ENCODE results near the gene VPS16. TPM values are rescaled to one million over a fixed set of nuclear protein-coding genes. Genes with fewer than 3 reads are reported as not detected.

Gene VPS16
- total RNA-seq, 1 experiment from 2014 or later = 46.6 TPM

- Mint-ChIP-seq H3K4me1 (ENCODE audit: low read depth, unreplicated experiment) (peaks cover 6% of the 10 kb centered on the region), H3K36me3 (ENCODE audit: insufficient read depth, unreplicated experiment) (peaks cover 7% of the 10 kb centered on the region), H3K4me3 (ENCODE audit: unreplicated experiment) (no peak overlapping the region), H3K27ac (ENCODE audit: unreplicated experiment) (no peak overlapping the region), H3K9me3 (ENCODE audit: unreplicated experiment) (no peaks in the 10 kb centered on the region), H3K27me3 (ENCODE audit: insufficient read depth, unreplicated experiment) (no peaks in the 10 kb centered on the region)
- Histone ChIP-seq H3K4me3 (ENCODE audit: low read depth, low read length) (no peak overlapping the region), H3K4me1 (peaks cover 3% of the 10 kb centered on the region; the same call in 1 of the 2 replicates), H3K27me3 (replicated peaks; ENCODE audit: control insufficient read depth, insufficient read depth, low read length) (no peaks in the 10 kb centered on the region), H3K9me3 (no peaks in the 10 kb centered on the region), H3K36me3 (ENCODE audit: control insufficient read depth, insufficient read depth, low read length) (no peaks in the 10 kb centered on the region)
- BruUV-seq (replicated peaks) = no TSS peak
- CTCF ChIA-PET = no interaction called here
- no peak for TF ChIP-seq CTCF (IDR thresholded peaks at IDR 0.05; ENCODE audit: insufficient read depth in 1 of 2, low read depth in 1 of 2, low read length in 1 of 2, severe bottlenecking in 1 of 2, unreplicated experiment in 1 of 2)
- DNase-seq = no peak
- intact Hi-C loops (cut with micrococcal nuclease; ENCODE audit: unreplicated experiment) = no loop called here
- POLR2A ChIA-PET = interaction anchor here (0.6 kb wide), 1 partner anchor 110 kb away, joined by 5 read pairs; no protein-coding TSS in a partner anchor
Measured at GRCh38 chr20:2865630-2866029, 25.1 kb downstream of the VPS16 start.

GRCh38 chr20:2866236-2866635 is 25.7 kb downstream of the VPS16 start:
- Mint-ChIP-seq H3K9me3 (ENCODE audit: unreplicated experiment) (no peaks in the 10 kb centered on the region), H3K36me3 (ENCODE audit: insufficient read depth, unreplicated experiment) (peaks cover 4% of the 10 kb centered on the region), H3K27ac (ENCODE audit: unreplicated experiment) (no peak overlapping the region), H3K27me3 (ENCODE audit: insufficient read depth, unreplicated experiment) (no peaks in the 10 kb centered on the region), H3K4me1 (ENCODE audit: low read depth, unreplicated experiment) (peaks cover 6% of the 10 kb centered on the region), H3K4me3 (ENCODE audit: unreplicated experiment) (no peak overlapping the region)
- CTCF ChIA-PET = interaction anchor here (0.6 to 0.9 kb wide), 2 partner anchors 14 to 598 kb away, joined by 3 to 5 read pairs; no protein-coding TSS in a partner anchor
- H3K36me3 ChIP-seq (ENCODE audit: control insufficient read depth, insufficient read depth, low read length) = no peaks in the 10 kb centered on the region
- no TSS peak for BruUV-seq (replicated peaks)
- H3K9me3 ChIP-seq = no peaks in the 10 kb centered on the region
- H3K27me3 ChIP-seq (replicated peaks; ENCODE audit: control insufficient read depth, insufficient read depth, low read length) = no peaks in the 10 kb centered on the region
- H3K4me1 ChIP-seq = peaks cover 5% of the 10 kb centered on the region; the same call in 1 of the 2 replicates
- intact Hi-C loops (cut with micrococcal nuclease; ENCODE audit: unreplicated experiment) = no loop called here
- H3K4me3 ChIP-seq (ENCODE audit: low read depth, low read length) = no peak overlapping the region
- no peak for TF ChIP-seq CTCF (IDR thresholded peaks at IDR 0.05; ENCODE audit: insufficient read depth in 1 of 2, low read depth in 1 of 2, low read length in 1 of 2, severe bottlenecking in 1 of 2, unreplicated experiment in 1 of 2)
- POLR2A ChIA-PET = no interaction called here
- DNase-seq = no peak

GRCh38 chr20:2867081-2867864 is 26.7 kb downstream of the VPS16 start:
- H3K27ac Mint-ChIP-seq (ENCODE audit: unreplicated experiment) = no peak overlapping the region
- Histone ChIP-seq H3K9me3 (no peaks in the 10 kb centered on the region), H3K27me3 (replicated peaks; ENCODE audit: control insufficient read depth, insufficient read depth, low read length) (no peaks in the 10 kb centered on the region), H3K4me1 (peaks cover 5% of the 10 kb centered on the region; the same call in 1 of the 2 replicates), H3K36me3 (ENCODE audit: control insufficient read depth, insufficient read depth, low read length) (no peaks in the 10 kb centered on the region), H3K4me3 (ENCODE audit: low read depth, low read length) (no peak overlapping the region)
- CTCF ChIA-PET = interaction anchor here (0.9 kb wide), 1 partner anchor 15 kb away, joined by 3 read pairs; no protein-coding TSS in a partner anchor
- POLR2A ChIA-PET = no interaction called here
- no peaks in the 10 kb centered on the region for H3K36me3 Mint-ChIP-seq (ENCODE audit: insufficient read depth, unreplicated experiment)
- intact Hi-C loops (cut with micrococcal nuclease; ENCODE audit: unreplicated experiment) = no loop called here
- H3K4me1 Mint-ChIP-seq (ENCODE audit: low read depth, unreplicated experiment) = peaks cover 6% of the 10 kb centered on the region
- H3K9me3 Mint-ChIP-seq (ENCODE audit: unreplicated experiment) = no peaks in the 10 kb centered on the region
- TF ChIP-seq CTCF (IDR thresholded peaks at IDR 0.05; ENCODE audit: insufficient read depth in 1 of 2, low read depth in 1 of 2, low read length in 1 of 2, severe bottlenecking in 1 of 2, unreplicated experiment in 1 of 2) = no peak
- no peaks in the 10 kb centered on the region for H3K27me3 Mint-ChIP-seq (ENCODE audit: insufficient read depth, unreplicated experiment)
- BruUV-seq (replicated peaks) = no TSS peak
- no peak overlapping the region for H3K4me3 Mint-ChIP-seq (ENCODE audit: unreplicated experiment)
- no peak for DNase-seq
